Activated gamma-delta T cell treated with Interleukin-2 at 50 U/mL for 16 hours (primary cell): ENCODE data around the gene HOXA3.

Experiments used
- DNase-seq: peaks from one replicate; pipeline ENCODE4 v3.0.0-alpha.2; 2020

Gene HOXA3

DNA sequence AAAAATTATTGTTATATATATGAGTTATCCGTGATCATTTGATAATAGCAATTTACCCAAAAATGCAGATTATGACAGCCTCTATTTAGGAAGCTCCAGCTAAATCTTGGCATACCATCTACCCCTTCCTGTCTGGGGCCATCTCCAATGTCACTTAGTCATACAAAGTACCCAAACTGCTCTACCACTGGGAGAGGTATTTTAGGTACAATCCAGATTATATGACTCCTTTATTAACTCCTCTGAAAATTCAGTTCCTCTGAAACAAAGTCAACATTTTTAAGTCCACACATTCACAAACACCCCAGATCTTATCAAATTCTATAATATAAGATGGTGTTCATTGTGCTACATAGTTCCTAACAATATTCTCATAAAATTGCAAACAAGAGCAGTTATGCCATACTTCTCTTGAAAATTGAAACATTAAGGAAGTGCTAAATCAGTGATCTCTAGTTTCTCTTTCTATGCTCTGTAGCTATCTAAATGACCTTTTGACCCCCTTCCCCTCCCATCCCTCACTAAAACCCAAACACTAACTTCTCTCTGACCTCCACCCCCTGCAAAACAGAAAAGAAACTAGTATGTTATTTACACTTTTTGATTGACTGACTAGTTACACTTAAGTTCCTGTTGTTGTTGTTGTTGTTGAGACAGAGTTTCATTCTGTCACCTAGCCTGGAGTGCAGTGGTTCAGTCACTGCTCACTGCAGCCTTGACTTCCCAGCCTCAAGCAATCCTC, 73.0 kb downstream of the HOXA3 start:
- no peak for DNase-seq

- DNase-seq = no peak
These were observed 73.7 kb downstream of the HOXA3 start for GRCh38 chr7:27078616-27079233.

- no peak for DNase-seq
These were observed 79.3 kb downstream of the HOXA3 start for GRCh38 chr7:27073076-27073475.

- no peak for DNase-seq
These were observed 80.6 kb downstream of the HOXA3 start for GRCh38 chr7:27071622-27072390.

GRCh38 chr7:27068259-27068658, 84.1 kb downstream of the HOXA3 start:
- no peak for DNase-seq

- no peak for DNase-seq
These were observed 86.2 kb downstream of the HOXA3 start for GRCh38 chr7:27066148-27066547.

DNA sequence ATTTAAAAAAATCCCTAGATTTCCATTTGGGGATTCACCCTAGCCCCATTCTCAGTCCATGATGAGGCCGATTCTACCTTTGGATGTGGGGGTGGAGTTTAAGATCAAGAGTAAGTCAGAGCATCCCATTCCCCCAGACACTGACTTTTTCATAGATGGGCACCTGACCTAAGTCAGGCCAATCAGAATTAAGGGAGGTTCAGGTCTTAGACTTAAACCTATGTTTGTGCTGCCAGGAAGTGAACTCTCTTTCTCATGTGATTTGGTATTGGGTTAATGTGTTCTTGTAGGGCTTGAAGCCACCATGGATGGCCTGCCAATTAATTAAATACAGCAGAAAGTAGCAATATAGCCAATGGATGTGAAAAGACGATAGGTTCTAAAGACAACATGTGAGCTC, 86.7 kb downstream of the HOXA3 start:
- no peak for DNase-seq

- DNase-seq = no peak
These were observed 87.7 kb downstream of the HOXA3 start for GRCh38 chr7:27064661-27065060.

GRCh38 chr7:27064159-27064558, 88.2 kb downstream of the HOXA3 start:
- no peak for DNase-seq

DNA sequence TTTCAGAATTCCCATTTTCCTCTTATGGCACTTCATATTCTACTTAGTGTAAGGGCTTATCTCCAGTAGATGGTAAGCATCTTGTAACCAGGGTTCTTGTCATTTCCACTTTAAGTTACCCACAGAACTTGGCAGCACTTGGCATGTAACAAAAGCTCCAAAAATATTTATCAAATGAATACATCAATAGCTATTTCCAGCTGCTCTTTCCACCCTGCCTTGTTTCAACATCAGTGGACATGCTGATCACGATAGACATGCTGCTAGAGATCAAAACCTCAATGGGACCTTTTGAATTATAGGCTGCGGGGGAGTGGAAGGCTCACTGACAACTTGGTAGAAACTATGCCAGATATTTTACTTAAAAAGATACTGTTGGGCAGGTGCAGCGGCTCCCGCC, 89.4 kb downstream of the HOXA3 start:
- no peak for DNase-seq
